GM12892 (cell line): Measurements from ENCODE around the gene BRINP2.

ENCODE experiments used
- DNase-seq: peaks from one replicate; pipeline ENCODE4 v3.0.0; 2011; ENCODE audit not compliant: insufficient read length
- FAIRE-seq: peaks from 2 replicates; lab custom pipeline; 2011; peaks lifted over from hg19 to GRCh38; lab: Jason Lieb, UNC
- POLR2A ChIP-seq: IDR thresholded peaks from 2 replicates; pipeline ENCODE4 v1.6.1; 2011; ENCODE audit warnings: low read depth, low read length, control low read depth
- POLR2AphosphoS5 ChIP-seq: IDR thresholded peaks from 2 replicates; pipeline ENCODE4 v1.6.1; 2011; ENCODE audit warnings: low read depth, low read length, control low read depth
- TAF1 ChIP-seq: IDR thresholded peaks from 2 replicates; pipeline ENCODE4 v1.6.1; 2011; ENCODE audit warnings: low read depth, mild to moderate bottlenecking, control low read depth, low read length, borderline replicate concordance

The BRINP2 gene

DNA sequence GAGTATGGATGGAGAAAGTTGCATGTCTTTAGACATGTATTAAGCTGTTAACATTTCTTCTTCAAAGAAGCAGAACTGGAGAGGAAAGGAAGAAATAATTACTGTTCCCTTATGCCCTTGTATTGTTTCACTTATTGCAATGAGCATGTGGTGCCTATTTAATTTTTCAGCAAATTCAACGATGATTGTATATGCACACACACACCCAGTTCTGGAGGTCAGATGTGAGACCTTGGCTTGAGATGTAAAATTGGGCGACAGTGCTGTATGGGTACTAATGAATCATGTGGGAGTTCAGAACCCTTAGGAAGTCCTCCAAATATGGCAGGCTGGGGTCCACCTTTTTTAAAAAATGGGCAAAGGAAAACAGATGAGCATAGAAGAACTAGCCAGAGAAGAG is 27.5 kb downstream of the BRINP2 start:
- no peak for TF ChIP-seq TAF1
- no peak for TF ChIP-seq POLR2AphosphoS5
- no peak for TF ChIP-seq POLR2A
- FAIRE-seq (no peak), DNase-seq (no peak)

DNA sequence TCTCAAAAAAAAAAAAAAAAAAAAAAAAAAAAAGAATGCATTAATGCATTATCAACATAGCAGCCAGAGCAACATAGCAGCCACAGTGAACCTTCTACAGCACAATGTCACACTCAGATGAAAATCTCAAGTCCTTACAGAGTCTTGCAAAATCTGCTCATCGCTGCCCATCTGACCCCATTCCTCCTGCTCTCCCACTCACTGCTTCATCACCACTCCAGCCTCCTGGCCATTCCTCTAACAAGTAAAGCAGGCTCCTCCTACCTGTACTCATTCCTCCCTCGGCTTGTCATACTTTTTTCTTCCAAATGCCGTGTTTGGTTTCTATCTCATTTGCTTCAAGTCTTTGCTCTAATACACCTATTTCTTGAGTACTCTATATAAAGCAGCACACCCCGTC is 29.5 kb downstream of the BRINP2 start:
- no peak for DNase-seq
- FAIRE-seq: no peak
- TF ChIP-seq POLR2AphosphoS5 (no peak), POLR2A (no peak), TAF1 (no peak)

DNA sequence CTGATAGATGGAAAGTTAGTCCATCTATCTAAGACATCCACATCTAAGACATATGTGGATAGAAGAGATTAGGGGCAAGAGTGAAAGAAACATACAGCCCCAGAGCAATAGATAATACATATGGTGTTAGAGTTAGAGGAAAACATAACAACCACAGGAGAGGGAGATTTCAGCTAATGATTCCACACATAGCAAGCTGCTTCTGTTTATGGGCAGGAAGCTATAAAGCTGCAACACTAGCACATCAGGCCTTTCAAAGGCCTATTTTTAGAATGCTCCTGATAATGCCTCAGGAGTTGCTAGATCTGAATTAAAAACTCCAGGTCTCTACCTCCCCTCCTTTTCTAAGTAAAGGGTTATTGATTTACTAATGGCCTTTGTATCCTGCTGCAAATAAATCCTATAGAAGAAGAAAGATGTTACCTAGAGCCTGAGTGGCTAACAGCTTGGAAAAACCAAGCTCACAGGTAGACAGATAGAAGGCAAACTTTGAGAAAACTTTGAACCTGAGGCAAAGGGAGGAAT is 36.1 kb downstream of the BRINP2 start:
- DNase-seq (no peak), FAIRE-seq (no peak)
- no peak for TF ChIP-seq POLR2AphosphoS5
- TF ChIP-seq POLR2A: no peak
- TF ChIP-seq TAF1: no peak

DNA sequence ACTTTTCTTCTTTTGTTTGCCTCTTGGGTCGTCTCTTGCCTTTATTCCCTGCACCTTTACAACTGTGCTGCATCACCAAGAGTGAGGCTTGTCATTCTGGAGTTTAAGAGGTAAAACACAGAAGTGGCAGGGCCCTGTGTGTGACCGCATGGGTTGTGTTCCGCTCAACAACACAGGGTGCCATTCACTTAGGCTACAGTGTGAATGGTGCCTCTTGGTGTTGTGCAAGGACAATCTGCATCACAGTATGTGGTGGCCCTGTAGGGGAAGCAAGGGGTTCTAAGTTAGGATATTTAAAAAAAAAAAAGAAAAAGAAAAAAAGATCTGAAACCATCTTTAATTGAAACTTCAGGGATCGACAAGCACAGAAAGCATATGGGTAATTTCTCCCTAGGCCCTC is 38.2 kb downstream of the BRINP2 start:
- no peak for TF ChIP-seq POLR2A
- no peak for TF ChIP-seq POLR2AphosphoS5
- TF ChIP-seq TAF1: no peak
- no peak for DNase-seq
- no peak for FAIRE-seq

DNA sequence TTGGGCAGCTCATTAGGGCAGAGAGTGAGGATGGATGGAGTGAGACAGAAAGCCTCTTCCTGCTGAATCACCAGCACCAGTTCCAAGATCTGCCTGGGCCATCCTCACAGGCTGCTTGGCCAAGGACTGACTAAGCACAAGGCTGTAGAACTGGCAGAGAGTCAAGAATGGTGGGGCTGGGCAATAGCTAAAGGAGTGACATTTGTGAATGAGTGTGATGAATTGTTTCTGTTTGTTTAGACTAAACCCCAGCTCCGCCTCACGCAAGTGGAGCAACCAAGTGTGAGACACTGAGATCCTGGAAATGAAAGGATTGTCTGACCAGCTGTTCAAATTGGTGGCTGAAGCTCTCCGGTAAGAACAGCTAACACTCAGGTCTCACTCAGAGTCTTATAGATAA is 38.6 kb downstream of the BRINP2 start:
- DNase-seq: no peak
- TF ChIP-seq POLR2AphosphoS5 (no peak), POLR2A (no peak), TAF1 (no peak)
- FAIRE-seq: no peak

DNA sequence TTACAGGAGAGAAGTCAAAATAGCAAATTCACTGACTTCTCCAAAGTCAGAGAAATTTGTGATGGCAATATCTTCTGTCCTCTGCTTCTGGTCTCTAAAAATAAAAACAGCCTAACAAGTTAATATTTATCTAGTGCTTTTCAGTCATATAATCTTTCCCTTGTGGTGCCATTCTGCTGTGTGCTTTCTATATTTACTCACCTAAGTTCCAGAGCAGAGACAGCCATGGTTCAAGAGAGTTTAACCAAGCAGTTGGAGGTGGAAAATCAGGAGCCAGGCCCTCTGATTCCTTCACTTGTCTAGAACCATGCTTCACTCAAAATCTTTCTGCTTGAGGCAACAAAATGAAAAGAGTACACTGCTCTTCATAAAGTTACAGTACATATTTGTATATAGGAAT is 39.3 kb downstream of the BRINP2 start:
- DNase-seq (no peak), FAIRE-seq (no peak)
- no peak for TF ChIP-seq TAF1
- TF ChIP-seq POLR2AphosphoS5: no peak
- TF ChIP-seq POLR2A: no peak

DNA sequence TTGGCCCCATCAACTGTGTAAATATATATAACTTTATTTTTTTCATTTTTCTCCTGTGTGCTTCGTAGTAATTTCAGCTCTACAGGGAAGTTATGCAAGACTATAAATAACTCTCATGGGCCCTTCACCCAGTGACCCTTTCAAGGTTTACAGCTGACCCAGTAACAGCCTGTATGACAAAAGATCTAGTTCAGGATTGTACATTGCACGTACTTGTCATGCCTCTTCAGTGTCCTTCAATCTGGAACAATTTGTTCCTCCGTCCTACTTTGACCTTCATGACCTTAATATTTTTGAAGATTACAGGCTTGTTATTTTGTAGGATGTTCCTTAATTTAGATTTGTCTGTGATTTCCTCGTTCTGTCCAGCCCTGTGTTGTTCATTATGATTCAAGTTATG is 40.5 kb downstream of the BRINP2 start:
- DNase-seq: no peak
- no peak for FAIRE-seq
- no peak for TF ChIP-seq TAF1
- no peak for TF ChIP-seq POLR2AphosphoS5
- TF ChIP-seq POLR2A: no peak

DNA sequence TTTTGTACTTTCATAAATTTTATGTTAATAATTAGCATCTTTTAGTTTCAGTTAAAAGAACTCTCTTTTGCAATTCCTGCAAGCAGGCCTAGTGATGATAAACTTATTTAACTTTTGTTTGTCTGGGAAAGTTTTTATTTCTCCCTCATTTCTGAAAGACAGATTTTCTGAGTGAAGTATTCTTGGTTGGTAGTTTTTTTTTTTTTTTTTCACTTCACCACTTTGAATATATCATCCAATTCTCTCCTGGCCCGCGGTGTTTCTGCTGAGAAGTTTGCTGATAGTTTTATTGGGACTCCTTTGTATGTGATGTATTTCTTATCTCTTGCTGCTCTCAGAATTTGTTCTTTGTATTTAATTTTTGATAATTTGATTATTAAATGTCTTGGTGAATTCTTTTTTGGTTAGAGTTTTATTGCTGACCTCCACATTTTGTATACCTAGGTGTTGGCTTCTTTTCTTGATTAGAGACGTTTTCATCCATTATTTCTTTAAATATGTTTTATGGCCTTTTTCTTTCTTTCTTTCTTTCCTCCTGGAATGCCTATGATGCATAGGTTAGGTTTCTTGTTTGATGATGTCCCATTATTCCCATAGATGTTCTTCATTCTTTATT is 45.9 kb downstream of the BRINP2 start:
- TF ChIP-seq POLR2AphosphoS5 (no peak), TAF1 (no peak), POLR2A (no peak)
- FAIRE-seq: no peak
- DNase-seq: no peak

DNA sequence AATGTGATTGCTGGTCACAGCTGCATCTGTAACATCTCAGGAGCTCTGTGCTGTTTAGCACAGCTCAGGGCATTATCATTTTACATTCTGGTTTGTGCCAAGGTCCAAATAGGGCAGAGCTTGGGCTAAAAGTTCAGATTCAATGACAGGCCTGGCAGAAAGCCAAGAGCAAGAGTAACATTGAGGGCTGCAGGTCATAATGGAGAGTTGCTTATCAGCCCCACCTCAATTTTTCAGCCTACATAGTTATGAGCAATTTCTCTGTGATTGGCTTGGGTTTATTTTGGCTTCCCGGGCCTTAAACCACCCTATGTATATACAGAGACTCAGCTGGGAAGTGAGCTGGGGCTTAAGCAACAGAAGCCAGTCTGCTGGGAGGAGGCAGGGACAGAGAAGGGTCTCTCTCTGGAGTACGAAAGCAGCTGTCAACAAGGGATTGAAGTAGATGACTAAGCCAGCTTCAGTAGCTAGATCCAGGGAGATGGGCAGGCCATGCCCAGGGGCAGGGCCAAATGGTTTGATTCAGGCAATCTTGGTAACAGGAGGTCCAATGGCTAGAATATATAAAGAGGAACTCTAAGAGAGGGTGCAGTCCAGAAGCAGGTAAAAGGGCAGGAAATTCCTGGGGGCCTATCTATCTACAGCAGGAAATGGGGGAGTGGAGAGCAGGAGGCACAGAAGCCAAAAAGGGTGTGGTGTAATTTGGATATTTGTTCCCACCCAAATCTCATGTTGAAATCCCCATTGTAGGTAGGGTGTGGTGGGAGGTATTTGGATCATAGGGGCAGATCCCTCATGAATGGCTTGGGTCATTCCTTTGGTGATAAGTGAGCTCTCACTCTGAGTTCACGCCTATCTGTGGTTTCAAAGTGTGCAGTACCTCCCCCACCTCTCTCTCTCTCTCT is 49.0 kb downstream of the BRINP2 start:
- TF ChIP-seq POLR2AphosphoS5 (no peak), POLR2A (no peak)
- FAIRE-seq: no peak
- no peak for DNase-seq

DNA sequence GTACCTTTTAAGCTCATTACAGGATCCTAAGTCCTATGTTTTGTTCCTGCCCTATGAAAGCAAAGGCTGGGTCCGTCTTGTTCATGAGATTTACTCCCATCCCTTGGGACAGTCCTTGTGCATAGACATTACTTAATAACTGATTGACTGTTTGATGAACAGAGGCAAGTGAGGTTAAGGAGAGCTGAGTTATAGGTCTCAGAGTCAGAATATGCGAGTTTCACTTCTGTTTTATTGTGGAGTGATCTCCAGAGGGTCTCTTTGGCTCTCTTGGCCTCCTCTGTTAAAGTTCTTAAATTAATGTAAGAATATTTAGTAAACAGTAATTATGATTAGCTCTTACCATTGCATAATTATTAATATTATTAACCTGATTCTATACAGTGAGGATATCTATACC is 52.6 kb downstream of the BRINP2 start:
- FAIRE-seq: no peak
- no peak for DNase-seq
- TF ChIP-seq POLR2AphosphoS5 (no peak), POLR2A (no peak), TAF1 (no peak)

DNA sequence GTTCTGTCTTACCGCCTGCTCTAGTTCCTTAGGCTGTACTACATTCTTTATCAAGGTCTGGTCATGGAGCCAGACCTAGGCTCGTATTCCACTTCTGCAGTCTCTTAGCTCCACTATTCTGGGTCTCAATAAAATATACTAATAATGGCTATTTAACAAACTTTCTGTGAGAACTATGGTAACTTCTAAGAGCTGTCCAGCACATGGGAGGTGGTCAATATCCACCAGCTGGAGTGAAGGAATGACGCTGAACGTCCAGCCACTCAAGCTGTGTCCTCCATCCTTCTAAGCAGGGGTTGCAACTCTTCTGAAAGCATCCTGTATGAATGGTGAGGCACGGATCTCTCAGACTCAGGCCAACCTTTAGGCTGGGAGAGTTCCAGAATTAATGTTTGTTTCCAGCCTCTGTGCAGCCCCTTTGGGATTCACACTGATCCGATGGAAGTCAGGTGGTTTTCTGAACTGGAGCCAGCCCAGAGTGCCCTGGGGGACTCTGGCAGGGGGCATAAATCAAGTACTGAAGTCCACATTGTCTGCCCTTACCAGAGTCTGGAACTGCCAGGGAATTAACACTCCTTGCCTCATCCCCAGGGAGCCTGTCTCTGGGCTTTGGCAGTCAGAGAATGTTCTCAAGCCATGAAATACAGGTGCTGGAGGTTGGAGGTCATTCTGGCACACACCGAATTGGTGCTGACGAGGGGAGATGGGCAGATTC is 57.4 kb downstream of the BRINP2 start:
- DNase-seq (no peak), FAIRE-seq (no peak)
- TF ChIP-seq POLR2A (no peak), TAF1 (no peak), POLR2AphosphoS5 (no peak)
